Body of pancreas (tissue), 4 donors: ENCODE data around the gene FOXK2. TPM values are rescaled to one million over a fixed set of nuclear protein-coding genes. Genes with fewer than 3 reads are reported as not detected.

Experiments
- ATAC-seq: fragments of 150-250 bp; one replicate; pipeline ENCODE4 v1.9.1; 2016
- DNase-seq, 4 donors: peaks; one replicate each; pipeline ENCODE4 v3.0.0-alpha.2; 2019
- H3K27ac ChIP-seq, 4 donors: fragments of 200-600 bp; sonication (generic); 1 replicate in 3 of 4; 2 replicates in 1 of 4; pipeline versions ENCODE4 v1.5.1 to v1.6.1; 2016 to 2019; ENCODE audit warnings: mild to moderate bottlenecking in 1 of 4, mixed read lengths in 1 of 4, moderate library complexity in 1 of 4
- H3K27me3 ChIP-seq, 2 donors: fragments of 200-600 bp; sonication (generic); one replicate each; pipeline ENCODE4 v1.6.0; 2016; ENCODE audit warnings: mild to moderate bottlenecking in 1 of 2
- H3K36me3 ChIP-seq, 2 donors: fragments of 200-600 bp; sonication (generic); replicated peaks in 1 of 2; 2 replicates each; pipeline ENCODE4 v1.5.1; 2016; ENCODE audit warnings: low read depth in 2 of 2; ENCODE audit not compliant: insufficient read depth in 1 of 2
- H3K4me1 ChIP-seq: fragments of 200-600 bp; sonication (generic); one replicate; pipeline ENCODE4 v1.6.0; 2016
- H3K4me3 ChIP-seq, 2 donors: fragments of 200-600 bp; sonication (generic); 1 replicate in 1 of 2; 2 replicates in 1 of 2; pipeline ENCODE4 v1.5.1; 2016 to 2019
- H3K9me3 ChIP-seq, 3 donors: fragments of 200-600 bp; sonication (generic); 1 replicate in 2 of 3; 2 replicates in 1 of 3; pipeline ENCODE4 v1.5.1; 2016
- POLR2A ChIP-seq, 3 donors: fragments of 450-650 bp; IDR thresholded peaks; one replicate each; pipeline ENCODE4 v1.6.1; 2016; ENCODE audit warnings: antibody characterized with exemption in 3 of 3, mild to moderate bottlenecking in 2 of 3
- WGBS, 2 donors: methylation state at CpG; one replicate each; pipeline ENCODE4 v1.1.5; 2017; 5-methylcytosine and 5-hydroxymethylcytosine counted together
- intact Hi-C: fragments of 100-400 bp; cut with DNase I; formaldehyde crosslinking; loops from one replicate; pipeline ENCODE4 v1.15.1; 2023
- total RNA-seq, 2 donors: library from RNA; depleted of rRNA; stranded (reverse); fragments of >200 nt; gene quantifications; one replicate each; pipeline ENCODE4 v1.1.0, GENCODE V29; 2016
- TF ChIP-seq, protein P1 (sequence below), 7 experiments: fragments of 450-650 bp in 4 of 7; fragments of 200-600 bp in 3 of 7; sonication (generic) in 3 of 7; IDR thresholded peaks; one replicate each; pipeline ENCODE4 v1.5.1; 2016 to 2019; ENCODE audit warnings: antibody characterized with exemption in 7 of 7

FOXK2 gene
- total RNA-seq, 2 donors from 2014 or later: 10.6 to 25.1 TPM

DNA sequence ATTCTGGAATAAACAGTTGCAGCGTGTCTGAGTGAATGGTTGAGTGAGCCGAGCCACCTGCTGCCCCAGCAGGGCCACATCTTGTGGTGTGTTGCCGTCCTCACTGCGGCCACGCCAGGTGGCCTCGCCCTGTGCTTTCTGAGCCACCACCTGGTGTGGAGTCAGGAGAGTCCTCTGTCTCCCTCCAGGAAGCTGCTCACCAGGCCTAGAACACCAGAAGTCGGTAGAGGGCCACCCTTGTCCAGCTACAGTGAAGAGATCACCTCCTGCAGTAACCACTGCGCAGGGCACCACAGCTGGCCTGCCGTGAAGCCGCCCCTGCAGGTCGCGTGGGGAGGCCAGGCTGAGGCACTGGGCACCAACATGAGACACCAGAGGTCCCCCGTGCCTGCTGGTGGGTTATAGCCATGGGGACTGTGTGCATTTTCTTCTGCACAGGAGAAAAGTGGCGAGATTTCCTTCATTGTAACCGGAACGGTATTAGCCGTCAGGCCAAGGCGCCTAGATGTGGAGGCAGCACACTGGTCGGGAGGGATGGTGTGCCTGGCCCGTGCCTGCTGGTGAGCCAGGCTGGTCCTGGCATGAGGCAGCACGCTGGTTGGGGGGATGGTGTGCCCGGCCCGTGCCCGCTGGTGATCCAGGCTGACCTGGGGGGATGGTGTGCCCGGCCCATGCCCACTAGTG, 28.9 kb upstream of the FOXK2 start:
- DNase-seq (no peak), ATAC-seq (no peak)
- no peak overlapping the region for H3K4me3 ChIP-seq
- intact Hi-C loops: no loop called here
- 90 to 92% methylated on average over 17 to 25 of the region's 25 CpGs for WGBS, 2 donors
- no peak for TF ChIP-seq POLR2A (IDR thresholded peaks at IDR 0.05)
- TF ChIP-seq, protein P1, sequence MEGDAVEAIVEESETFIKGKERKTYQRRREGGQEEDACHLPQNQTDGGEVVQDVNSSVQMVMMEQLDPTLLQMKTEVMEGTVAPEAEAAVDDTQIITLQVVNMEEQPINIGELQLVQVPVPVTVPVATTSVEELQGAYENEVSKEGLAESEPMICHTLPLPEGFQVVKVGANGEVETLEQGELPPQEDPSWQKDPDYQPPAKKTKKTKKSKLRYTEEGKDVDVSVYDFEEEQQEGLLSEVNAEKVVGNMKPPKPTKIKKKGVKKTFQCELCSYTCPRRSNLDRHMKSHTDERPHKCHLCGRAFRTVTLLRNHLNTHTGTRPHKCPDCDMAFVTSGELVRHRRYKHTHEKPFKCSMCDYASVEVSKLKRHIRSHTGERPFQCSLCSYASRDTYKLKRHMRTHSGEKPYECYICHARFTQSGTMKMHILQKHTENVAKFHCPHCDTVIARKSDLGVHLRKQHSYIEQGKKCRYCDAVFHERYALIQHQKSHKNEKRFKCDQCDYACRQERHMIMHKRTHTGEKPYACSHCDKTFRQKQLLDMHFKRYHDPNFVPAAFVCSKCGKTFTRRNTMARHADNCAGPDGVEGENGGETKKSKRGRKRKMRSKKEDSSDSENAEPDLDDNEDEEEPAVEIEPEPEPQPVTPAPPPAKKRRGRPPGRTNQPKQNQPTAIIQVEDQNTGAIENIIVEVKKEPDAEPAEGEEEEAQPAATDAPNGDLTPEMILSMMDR (IDR thresholded peaks at IDR 0.05): no peak
- H3K4me1 ChIP-seq: peaks cover 6% of the 10 kb centered on the region
- no peak overlapping the region for H3K27ac ChIP-seq
- peaks cover 0 to 8% of the 10 kb centered on the region in 2 donors for H3K36me3 ChIP-seq
- H3K27me3 ChIP-seq: no peaks in the 10 kb centered on the region
- no peaks in the 10 kb centered on the region for H3K9me3 ChIP-seq

DNA sequence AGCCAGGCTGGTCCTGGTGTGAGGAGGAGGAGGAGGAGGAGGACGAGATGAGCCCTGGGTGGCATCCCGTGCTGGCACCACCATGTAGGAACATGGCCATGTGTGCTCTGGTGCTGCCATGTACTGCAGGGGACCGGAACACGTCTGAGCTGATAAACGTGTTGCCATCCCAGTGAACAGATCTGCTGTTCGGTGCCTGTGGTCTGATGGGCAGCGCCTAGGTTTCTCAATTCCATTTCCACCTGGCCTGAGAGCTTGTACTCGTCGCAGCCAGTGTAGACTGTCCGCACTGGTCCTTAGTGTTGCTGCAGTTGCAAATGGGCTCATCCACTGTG, 28.4 kb upstream of the FOXK2 start:
- intact Hi-C loops: no loop called here
- no peak for TF ChIP-seq POLR2A (IDR thresholded peaks at IDR 0.05)
- TF ChIP-seq, protein P1 (IDR thresholded peaks at IDR 0.05): no peak

DNA sequence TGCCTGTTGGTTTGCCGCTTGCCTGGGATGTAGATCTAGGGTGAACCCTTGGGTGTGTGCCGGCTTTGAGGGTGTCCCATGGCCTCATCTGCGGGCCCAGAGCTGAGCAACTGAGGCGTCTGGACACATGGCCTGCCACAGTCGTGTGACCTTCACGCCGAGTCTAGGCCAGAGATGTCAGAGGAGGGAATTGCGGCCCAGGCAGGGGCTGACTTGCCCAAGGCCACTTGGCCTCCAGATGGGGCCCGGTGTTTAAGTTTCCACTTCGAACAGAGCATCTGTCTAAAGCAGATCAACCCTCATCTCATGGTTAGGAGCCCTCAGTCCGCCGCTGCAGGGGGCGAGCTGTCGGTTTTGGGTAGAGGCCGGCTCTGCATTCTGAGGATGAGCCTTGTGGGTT, 28.0 kb upstream of the FOXK2 start:
- H3K27ac ChIP-seq: no peak overlapping the region
- peaks cover 8% of the 10 kb centered on the region for H3K4me1 ChIP-seq
- DNase-seq (no peak), ATAC-seq (no peak)
- no peaks in the 10 kb centered on the region for H3K9me3 ChIP-seq
- H3K4me3 ChIP-seq: no peak overlapping the region
- no peaks in the 10 kb centered on the region for H3K27me3 ChIP-seq
- intact Hi-C loops: no loop called here
- WGBS, 2 donors: 72 to 96% methylated on average over 4 to 15 of the region's 15 CpGs
- H3K36me3 ChIP-seq: peaks cover 0 to 5% of the 10 kb centered on the region in 2 donors
- no peak for TF ChIP-seq POLR2A (IDR thresholded peaks at IDR 0.05)
- TF ChIP-seq, protein P1 (IDR thresholded peaks at IDR 0.05): no peak

More for the DNA sequence above, 28.4 kb upstream of the FOXK2 start:
- Histone ChIP-seq H3K9me3 (no peaks in the 10 kb centered on the region), H3K36me3 (peaks cover 0 to 5% of the 10 kb centered on the region in 2 donors), H3K27me3 (no peaks in the 10 kb centered on the region), H3K4me1 (peaks cover 6% of the 10 kb centered on the region), H3K4me3 (no peak overlapping the region), H3K27ac (no peak overlapping the region)
- ATAC-seq (no peak), DNase-seq (no peak)
- 48 to 86% methylated on average over 4 to 8 of the region's 10 CpGs for WGBS, 2 donors

DNA sequence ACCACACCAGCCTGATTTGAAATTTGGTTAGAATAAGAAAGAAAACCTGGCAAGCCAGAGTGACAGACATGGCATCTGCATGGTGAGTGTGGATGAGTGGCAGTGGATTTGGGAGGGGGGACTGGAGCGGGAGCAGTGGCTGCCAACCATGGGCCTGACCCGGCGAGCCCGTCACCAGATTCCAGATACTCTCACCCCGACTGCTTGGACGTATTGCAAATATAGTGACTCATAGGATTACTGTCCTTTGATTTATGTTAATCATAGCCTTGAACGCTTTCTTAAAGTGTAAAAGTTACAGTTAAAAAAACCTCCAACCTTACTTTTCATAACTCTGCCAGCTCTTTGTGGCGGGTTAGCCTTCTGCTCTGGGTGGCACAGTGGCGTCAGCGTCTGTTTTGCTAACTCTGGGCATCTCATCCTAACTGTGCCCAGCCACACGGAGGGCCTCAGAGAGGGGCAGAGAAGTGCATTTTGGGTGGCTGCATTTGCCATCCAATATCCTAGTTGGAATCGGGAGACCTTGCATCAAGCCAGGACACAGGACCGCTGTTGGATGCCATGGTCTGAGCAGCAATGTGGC, 26.8 kb upstream of the FOXK2 start:
- no peak for TF ChIP-seq POLR2A (IDR thresholded peaks at IDR 0.05)
- TF ChIP-seq, protein P1 (IDR thresholded peaks at IDR 0.05): no peak
- intact Hi-C loops: no loop called here
- ATAC-seq (no peak), DNase-seq (no peak)
- Histone ChIP-seq H3K27ac (no peak overlapping the region), H3K9me3 (no peaks in the 10 kb centered on the region), H3K36me3 (peaks cover 0 to 2% of the 10 kb centered on the region in 2 donors), H3K27me3 (no peaks in the 10 kb centered on the region), H3K4me1 (peaks cover 13% of the 10 kb centered on the region), H3K4me3 (no peak overlapping the region)
- WGBS, 2 donors: 71 to 77% methylated on average over 13 of the region's 13 CpGs
